ENCODE results near the gene PSMD1. TPM values are rescaled to one million over a fixed set of nuclear protein-coding genes. Genes with fewer than 3 reads are reported as not detected.

PSMD1 gene
- total and polyA plus RNA-seq, 2 donors (not counting 3 experiments of a cell fraction or from before 2014, with no cell fraction given): 163 to 209 TPM

- BruUV-seq (replicated peaks): no TSS peak
- no peaks in the 10 kb centered on the region for H3K36me3 ChIP-seq (ENCODE audit: control insufficient read depth in 2 of 2, extremely low read depth in 1 of 2, insufficient read depth in 2 of 2, low read length in 2 of 2)
- no peaks in the 10 kb centered on the region for H3K27me3 ChIP-seq (ENCODE audit: control insufficient read depth in 2 of 2, insufficient read depth in 2 of 2, low read length in 2 of 2)
- intact Hi-C loops (cut with micrococcal nuclease) (no loop called here), dilution Hi-C loops (cut with MboI; ENCODE audit: extremely low pct_ligation_motif_present, low sequenced_read_pairs) (no loop called here)
- no peak for DNase-seq (ENCODE audit: low read depth, low spot score)
- no peaks in the 10 kb centered on the region for H4K20me1 ChIP-seq (replicated peaks; ENCODE audit: control insufficient read depth, extremely low read depth, insufficient read depth, low read length)
- ChIA-PET CTCF (interaction anchor here (0.8 to 3.3 kb wide), 3 partner anchors 23 to 47 kb away, joined by 3 to 11 read pairs (median 3); no protein-coding TSS in a partner anchor), POLR2A (no interaction called here)
- no peak overlapping the region for H3K4me2 ChIP-seq (ENCODE audit: insufficient read depth, low read length)
- TF ChIP-seq JUN (IDR thresholded peaks at IDR 0.05; ENCODE audit: borderline replicate concordance, insufficient read depth, insufficient read length, low read depth) (no peak), POLR2AphosphoS5 (IDR thresholded peaks at IDR 0.05; ENCODE audit: insufficient read depth, low read depth, low read length) (no peak), EZH2 (IDR thresholded peaks at IDR 0.05; ENCODE audit: borderline replicate concordance, low read depth, low read length, severe bottlenecking) (no peak), CTCF (IDR thresholded peaks at IDR 0.05; ENCODE audit: extremely low read depth in 1 of 2, insufficient read depth in 1 of 2, low read depth in 1 of 2, low read length in 2 of 2) (no peak), POLR2A (IDR thresholded peaks at IDR 0.05; ENCODE audit: low read depth, low read length) (no peak), MAX (IDR thresholded peaks at IDR 0.05; ENCODE audit: insufficient read depth, insufficient read length) (no peak), MYC (IDR thresholded peaks at IDR 0.05; ENCODE audit: low read depth, low read length) (no peak), FOS (IDR thresholded peaks at IDR 0.05; ENCODE audit: borderline replicate concordance, insufficient read depth, low read length) (no peak), GATA2 (IDR thresholded peaks at IDR 0.05; ENCODE audit: insufficient read depth, insufficient read length, low read depth, low read length) (no peak)
- FAIRE-seq: no peak
- no peak overlapping the region for H2AFZ ChIP-seq (ENCODE audit: low read depth, low read length)
- H3K9ac ChIP-seq (replicated peaks; ENCODE audit: extremely low read depth, insufficient read depth, low read length): no peak overlapping the region
- H3K9me1 ChIP-seq (replicated peaks; ENCODE audit: control insufficient read depth, extremely low read depth, insufficient read depth, low read length): no peaks in the 10 kb centered on the region
- no peak overlapping the region for H3K4me3 ChIP-seq (replicated peaks in 1 of 3; ENCODE audit: insufficient read depth in 1 of 3, low read depth in 1 of 3, low read length in 3 of 3)
- H3K27ac ChIP-seq (ENCODE audit: insufficient read depth, low read depth, low read length): no peak overlapping the region
- H3K79me2 ChIP-seq (ENCODE audit: control insufficient read depth, insufficient read depth, low read length): peaks cover 16% of the 10 kb centered on the region
- no peaks in the 10 kb centered on the region for H3K9me3 ChIP-seq (replicated peaks; ENCODE audit: control insufficient read depth, insufficient read depth, low read length)
- peaks cover 48% of the 10 kb centered on the region for H3K4me1 ChIP-seq (ENCODE audit: control insufficient read depth, extremely low read depth, insufficient read depth, low read length)
Measured at GRCh38 chr2:231127480-231127879, 70.8 kb downstream of the PSMD1 start.
